Measurements from ENCODE around the gene LCT. TPM values are rescaled to one million over a fixed set of nuclear protein-coding genes. Genes with fewer than 3 reads are reported as not detected.

LCT gene
- total RNA-seq, 2 donors from 2014 or later: 0.11 TPM

GRCh38 chr2:135870571-135870970 lies 33.6 kb upstream of the LCT start:
- H3K9ac ChIP-seq (ENCODE audit: extremely low read depth, low read length, poor library complexity, severe bottlenecking): no peak overlapping the region
- Mint-ChIP-seq H3K4me1 (peaks cover 22% of the 10 kb centered on the region), H3K27ac (no peak overlapping the region), H3K27me3 (ENCODE audit: insufficient read depth) (no peaks in the 10 kb centered on the region), H3K9me3 (peaks cover 10% of the 10 kb centered on the region), H3K4me3 (no peak overlapping the region), H3K36me3 (ENCODE audit: low read depth) (peaks cover 78% of the 10 kb centered on the region)
- no peak for DNase-seq
- TF ChIP-seq CTCF (conservative IDR thresholded peaks at IDR 0.05): no peak
- no peaks in the 10 kb centered on the region for H3K27me3 ChIP-seq (ENCODE audit: control insufficient read depth, insufficient read depth, low read length, poor library complexity, severe bottlenecking)
- H3K4me1 ChIP-seq (ENCODE audit: control insufficient read depth, insufficient read depth, low read length): no peaks in the 10 kb centered on the region
- H3K27ac ChIP-seq (ENCODE audit: low read depth, low read length): no peak overlapping the region
- H3K4me3 ChIP-seq (ENCODE audit: low read length): no peak overlapping the region
- 71 to 95% methylated on average over 1 of the region's 1 CpG for WGBS, 2 experiments (ENCODE audit: insufficient coverage in 1 of 2, insufficient read length in 1 of 2)
- H3K9me3 ChIP-seq (ENCODE audit: control insufficient read depth, low read length): peaks cover 27% of the 10 kb centered on the region
- peaks cover 76% of the 10 kb centered on the region for H3K36me3 ChIP-seq (ENCODE audit: control insufficient read depth, insufficient read depth, low read length)

GRCh38 chr2:135863233-135863632 lies 26.2 kb upstream of the LCT start:
- TF ChIP-seq CTCF (conservative IDR thresholded peaks at IDR 0.05): no peak
- Mint-ChIP-seq H3K27me3 (ENCODE audit: insufficient read depth) (no peaks in the 10 kb centered on the region), H3K27ac (no peak overlapping the region), H3K9me3 (no peaks in the 10 kb centered on the region), H3K4me3 (no peak overlapping the region), H3K4me1 (no peaks in the 10 kb centered on the region), H3K36me3 (ENCODE audit: low read depth) (peaks cover 89% of the 10 kb centered on the region)
- Histone ChIP-seq H3K27me3 (ENCODE audit: control insufficient read depth, insufficient read depth, low read length, poor library complexity, severe bottlenecking) (no peaks in the 10 kb centered on the region), H3K9ac (ENCODE audit: extremely low read depth, low read length, poor library complexity, severe bottlenecking) (no peak overlapping the region), H3K4me1 (ENCODE audit: control insufficient read depth, insufficient read depth, low read length) (no peaks in the 10 kb centered on the region), H3K27ac (ENCODE audit: low read depth, low read length) (no peak overlapping the region), H3K4me3 (ENCODE audit: low read length) (no peak overlapping the region), H3K9me3 (ENCODE audit: control insufficient read depth, low read length) (no peaks in the 10 kb centered on the region), H3K36me3 (ENCODE audit: control insufficient read depth, insufficient read depth, low read length) (peaks cover 93% of the 10 kb centered on the region)
- 94 to 97% methylated on average over 4 to 6 of the region's 6 CpGs for WGBS, 2 experiments (ENCODE audit: insufficient coverage in 1 of 2, insufficient read length in 1 of 2)
- DNase-seq: no peak

- H3K27ac ChIP-seq (ENCODE audit: low read depth, low read length): no peak overlapping the region
- H3K27me3 ChIP-seq (ENCODE audit: control insufficient read depth, insufficient read depth, low read length, poor library complexity, severe bottlenecking): no peaks in the 10 kb centered on the region
- Mint-ChIP-seq H3K4me1 (no peaks in the 10 kb centered on the region), H3K36me3 (ENCODE audit: low read depth) (peaks cover 89% of the 10 kb centered on the region), H3K27me3 (ENCODE audit: insufficient read depth) (no peaks in the 10 kb centered on the region), H3K27ac (no peak overlapping the region), H3K4me3 (no peak overlapping the region), H3K9me3 (no peaks in the 10 kb centered on the region)
- no peak overlapping the region for H3K4me3 ChIP-seq (ENCODE audit: low read length)
- no peak for TF ChIP-seq CTCF (conservative IDR thresholded peaks at IDR 0.05)
- H3K9me3 ChIP-seq (ENCODE audit: control insufficient read depth, low read length): no peaks in the 10 kb centered on the region
- H3K36me3 ChIP-seq (ENCODE audit: control insufficient read depth, insufficient read depth, low read length): peaks cover 93% of the 10 kb centered on the region
- H3K4me1 ChIP-seq (ENCODE audit: control insufficient read depth, insufficient read depth, low read length): no peaks in the 10 kb centered on the region
- H3K9ac ChIP-seq (ENCODE audit: extremely low read depth, low read length, poor library complexity, severe bottlenecking): no peak overlapping the region
- DNase-seq: no peak
- 94 to 97% methylated on average over 4 of the region's 4 CpGs for WGBS, 2 experiments (ENCODE audit: insufficient coverage in 1 of 2, insufficient read length in 1 of 2)
Observed at GRCh38 chr2:135862718-135863117, 25.7 kb upstream of the LCT start.

Data from endodermal cell (in vitro differentiated cells).